ENCODE data around the gene COL5A1.

The COL5A1 gene

GRCh38 chr9:134652291-134653225, 11.0 kb downstream of the COL5A1 start:
- no peak for TF ChIP-seq TAF1 (IDR thresholded peaks at IDR 0.05; ENCODE audit: low read depth)
- no peak for TF ChIP-seq NFIC (IDR thresholded peaks at IDR 0.05)
- TF ChIP-seq EGR1 (IDR thresholded peaks at IDR 0.05): no peak
- TF ChIP-seq, protein P1, sequence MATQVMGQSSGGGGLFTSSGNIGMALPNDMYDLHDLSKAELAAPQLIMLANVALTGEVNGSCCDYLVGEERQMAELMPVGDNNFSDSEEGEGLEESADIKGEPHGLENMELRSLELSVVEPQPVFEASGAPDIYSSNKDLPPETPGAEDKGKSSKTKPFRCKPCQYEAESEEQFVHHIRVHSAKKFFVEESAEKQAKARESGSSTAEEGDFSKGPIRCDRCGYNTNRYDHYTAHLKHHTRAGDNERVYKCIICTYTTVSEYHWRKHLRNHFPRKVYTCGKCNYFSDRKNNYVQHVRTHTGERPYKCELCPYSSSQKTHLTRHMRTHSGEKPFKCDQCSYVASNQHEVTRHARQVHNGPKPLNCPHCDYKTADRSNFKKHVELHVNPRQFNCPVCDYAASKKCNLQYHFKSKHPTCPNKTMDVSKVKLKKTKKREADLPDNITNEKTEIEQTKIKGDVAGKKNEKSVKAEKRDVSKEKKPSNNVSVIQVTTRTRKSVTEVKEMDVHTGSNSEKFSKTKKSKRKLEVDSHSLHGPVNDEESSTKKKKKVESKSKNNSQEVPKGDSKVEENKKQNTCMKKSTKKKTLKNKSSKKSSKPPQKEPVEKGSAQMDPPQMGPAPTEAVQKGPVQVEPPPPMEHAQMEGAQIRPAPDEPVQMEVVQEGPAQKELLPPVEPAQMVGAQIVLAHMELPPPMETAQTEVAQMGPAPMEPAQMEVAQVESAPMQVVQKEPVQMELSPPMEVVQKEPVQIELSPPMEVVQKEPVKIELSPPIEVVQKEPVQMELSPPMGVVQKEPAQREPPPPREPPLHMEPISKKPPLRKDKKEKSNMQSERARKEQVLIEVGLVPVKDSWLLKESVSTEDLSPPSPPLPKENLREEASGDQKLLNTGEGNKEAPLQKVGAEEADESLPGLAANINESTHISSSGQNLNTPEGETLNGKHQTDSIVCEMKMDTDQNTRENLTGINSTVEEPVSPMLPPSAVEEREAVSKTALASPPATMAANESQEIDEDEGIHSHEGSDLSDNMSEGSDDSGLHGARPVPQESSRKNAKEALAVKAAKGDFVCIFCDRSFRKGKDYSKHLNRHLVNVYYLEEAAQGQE (IDR thresholded peaks at IDR 0.05; ENCODE audit: low read depth): no peak
- TF ChIP-seq ZBTB7A (IDR thresholded peaks at IDR 0.05; ENCODE audit: low read depth): no peak
- no peak for TF ChIP-seq RAD21 (IDR thresholded peaks at IDR 0.05; ENCODE audit: low read depth)
- no peak for TF ChIP-seq TCF12 (IDR thresholded peaks at IDR 0.05; ENCODE audit: low read depth)
- TF ChIP-seq USF1 (IDR thresholded peaks at IDR 0.05): no peak
- no peak for TF ChIP-seq FOXM1 (IDR thresholded peaks at IDR 0.05; ENCODE audit: borderline replicate concordance, low read depth)
- no peak for TF ChIP-seq TEAD4 (IDR thresholded peaks at IDR 0.05)
- TF ChIP-seq EP300 (IDR thresholded peaks at IDR 0.05; ENCODE audit: borderline replicate concordance): no peak
- TF ChIP-seq CREB1 (IDR thresholded peaks at IDR 0.05; ENCODE audit: low read depth): no peak

- TF ChIP-seq TCF12 (IDR thresholded peaks at IDR 0.05; ENCODE audit: low read depth): no peak
- no peak for TF ChIP-seq TEAD4 (IDR thresholded peaks at IDR 0.05)
Measured at GRCh38 chr9:134653259-134654009, 11.8 kb downstream of the COL5A1 start.

DNA sequence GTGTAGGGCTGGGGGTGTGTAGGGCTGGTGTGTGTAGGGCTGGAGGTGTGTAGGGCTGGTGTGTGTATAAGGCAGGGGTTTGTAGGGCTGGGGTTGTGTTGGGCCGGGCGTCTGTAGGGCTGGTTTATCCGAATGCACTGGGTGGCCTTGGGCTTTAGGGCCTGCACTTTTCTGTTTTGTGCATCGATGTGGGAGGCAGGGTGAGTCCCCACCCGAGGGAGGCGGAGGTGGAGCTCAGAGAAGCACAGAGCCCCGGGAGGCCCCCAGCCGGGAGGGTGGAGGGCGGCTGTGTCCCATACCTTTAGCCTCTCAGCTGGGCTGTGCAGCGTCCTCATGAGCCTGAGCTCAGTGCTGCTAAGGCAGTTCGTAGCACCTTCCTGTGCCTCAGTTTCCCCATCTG, 13.5 kb downstream of the COL5A1 start:
- TF ChIP-seq TAF1 (IDR thresholded peaks at IDR 0.05; ENCODE audit: low read depth): no peak
- no peak for TF ChIP-seq EGR1 (IDR thresholded peaks at IDR 0.05)
- TF ChIP-seq, protein P1 (IDR thresholded peaks at IDR 0.05; ENCODE audit: low read depth): no peak
- no peak for TF ChIP-seq YY1 (IDR thresholded peaks at IDR 0.05; ENCODE audit: low read depth)
- no peak for TF ChIP-seq NFIC (IDR thresholded peaks at IDR 0.05)
- TF ChIP-seq RAD21 (IDR thresholded peaks at IDR 0.05; ENCODE audit: low read depth): no peak
- no peak for TF ChIP-seq CREB1 (IDR thresholded peaks at IDR 0.05; ENCODE audit: low read depth)
- no peak for TF ChIP-seq CEBPB (IDR thresholded peaks at IDR 0.05)
- TF ChIP-seq USF1 (IDR thresholded peaks at IDR 0.05): no peak
- TF ChIP-seq FOXM1 (IDR thresholded peaks at IDR 0.05; ENCODE audit: borderline replicate concordance, low read depth): no peak

- peak; percentile 9; the same call in 1 of the 2 replicates for TF ChIP-seq RAD21 (IDR thresholded peaks at IDR 0.05; ENCODE audit: low read depth)
- no peak for TF ChIP-seq TEAD4 (IDR thresholded peaks at IDR 0.05)
Measured at GRCh38 chr9:134655586-134656333, 14.2 kb downstream of the COL5A1 start.

GRCh38 chr9:134656334-134657006, 14.9 kb downstream of the COL5A1 start:
- TF ChIP-seq RAD21 (IDR thresholded peaks at IDR 0.05; ENCODE audit: low read depth): peak; percentile 58
- TF ChIP-seq CEBPB (IDR thresholded peaks at IDR 0.05): no peak

Measured in Ishikawa (cell line).